Epidermal melanocyte (primary cell): ENCODE data around the gene GALNT9.

Experiments
- DNase-seq: peaks from one replicate; pipeline ENCODE4 v3.0.0; 2011; ENCODE audit warnings: low spot score; ENCODE audit not compliant: insufficient read length

GALNT9 gene

DNA sequence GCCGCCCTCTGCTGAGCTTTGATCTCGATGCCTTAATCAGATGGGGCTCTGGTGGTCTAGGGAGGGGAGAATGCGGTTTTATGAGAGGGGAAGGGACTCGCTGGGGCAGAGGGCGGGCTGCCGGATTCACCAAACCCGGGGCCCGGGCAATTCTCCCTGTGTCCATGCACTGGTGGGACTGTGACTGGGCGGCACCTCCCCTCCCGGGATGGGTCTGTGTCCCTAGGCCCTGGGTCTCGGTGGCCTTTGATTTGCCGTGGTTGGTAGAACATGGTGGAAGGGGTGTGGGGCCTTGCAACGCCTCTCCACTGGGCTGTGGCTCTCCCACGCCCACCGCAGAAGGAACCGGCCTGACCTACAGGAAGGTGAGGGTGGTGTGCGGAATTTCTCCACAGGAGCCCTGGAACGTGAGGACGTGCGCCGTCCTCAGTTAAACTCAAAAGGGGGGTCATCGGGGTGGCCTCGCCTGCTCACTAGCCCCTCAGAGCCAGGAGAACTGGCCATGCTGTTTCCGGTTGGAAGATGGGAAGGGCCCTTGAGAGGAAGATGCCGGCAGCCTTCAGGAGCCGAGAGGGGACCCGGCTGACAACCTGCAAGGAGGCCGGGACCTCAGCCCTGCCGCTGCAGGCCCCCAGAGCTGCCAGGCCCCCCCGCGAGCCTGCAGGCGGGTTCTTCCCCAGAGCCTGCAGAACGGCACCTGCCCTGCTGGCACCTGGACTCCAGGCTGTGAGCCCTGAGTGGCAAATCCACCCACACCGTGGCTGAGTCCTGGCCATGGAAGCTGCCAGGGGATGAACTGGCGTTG is 141.5 kb downstream of the GALNT9 start:
- no peak for DNase-seq

DNA sequence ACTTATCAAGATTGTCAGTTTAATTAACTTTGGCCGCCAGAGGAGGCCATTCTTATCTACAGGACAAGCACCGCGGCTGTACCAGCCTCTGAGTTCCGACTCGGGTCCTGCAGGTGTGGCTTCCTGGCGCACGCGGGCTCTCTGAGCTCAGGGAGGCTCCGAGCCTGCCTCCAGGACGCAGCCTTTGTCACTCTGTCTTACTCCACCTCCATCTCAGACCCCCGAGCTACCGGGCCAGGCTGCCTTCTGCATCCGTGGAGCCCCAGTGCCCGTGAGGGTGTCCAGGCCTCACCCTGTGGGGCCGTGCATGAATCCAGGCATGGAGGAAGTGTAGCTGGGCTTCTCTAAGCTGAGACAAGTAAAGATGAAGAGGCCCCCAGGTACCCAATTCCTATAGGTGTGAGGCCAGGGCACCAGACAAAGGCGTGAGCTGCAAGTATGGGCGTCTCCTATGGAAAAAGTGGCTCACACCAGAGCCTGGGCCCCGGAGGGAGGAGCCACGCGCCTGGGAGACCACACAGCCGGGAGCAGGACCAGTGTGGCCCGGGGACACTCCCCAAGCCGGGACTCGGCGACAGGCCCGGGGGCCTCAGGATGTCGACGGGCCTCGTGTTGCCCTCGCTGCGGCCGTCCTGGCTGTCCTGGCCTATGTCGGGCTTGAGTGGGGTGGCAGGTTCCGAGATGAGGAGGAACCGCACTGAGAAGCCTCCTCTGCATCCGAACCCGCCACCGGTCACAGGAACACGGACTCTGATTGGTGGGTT is 142.3 kb downstream of the GALNT9 start:
- no peak for DNase-seq

DNA sequence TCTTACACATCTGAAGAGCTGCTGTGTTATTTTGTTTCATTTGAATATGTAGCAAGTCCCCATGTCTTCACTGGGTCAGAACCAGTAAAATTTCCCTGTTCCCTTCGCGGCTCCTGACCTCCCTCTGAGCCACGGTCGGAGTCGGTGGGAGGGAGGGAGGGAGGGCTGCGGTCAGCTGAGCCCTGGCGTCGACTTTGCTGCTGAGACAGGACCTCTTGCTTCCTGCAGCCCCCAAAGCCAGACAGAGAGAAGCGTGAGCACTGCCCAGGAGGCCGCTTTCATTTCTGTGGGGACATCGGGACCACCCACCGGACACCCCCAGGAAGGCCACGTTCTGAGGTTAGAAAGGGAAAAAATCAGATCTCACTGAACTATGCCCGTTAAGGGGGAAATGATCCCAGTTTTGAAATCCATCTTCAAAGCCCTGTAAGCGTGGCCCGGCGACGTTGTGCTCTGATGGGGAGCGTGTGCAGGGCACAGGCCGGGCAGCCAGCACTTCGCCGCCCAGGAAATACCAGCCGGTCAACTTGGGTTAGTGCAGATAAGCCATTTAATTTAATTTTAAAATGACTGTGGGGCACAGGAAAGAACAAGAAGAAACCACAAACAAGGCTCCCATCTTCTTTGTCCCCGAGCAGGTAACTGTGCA is 143.1 kb downstream of the GALNT9 start:
- no peak for DNase-seq

DNA sequence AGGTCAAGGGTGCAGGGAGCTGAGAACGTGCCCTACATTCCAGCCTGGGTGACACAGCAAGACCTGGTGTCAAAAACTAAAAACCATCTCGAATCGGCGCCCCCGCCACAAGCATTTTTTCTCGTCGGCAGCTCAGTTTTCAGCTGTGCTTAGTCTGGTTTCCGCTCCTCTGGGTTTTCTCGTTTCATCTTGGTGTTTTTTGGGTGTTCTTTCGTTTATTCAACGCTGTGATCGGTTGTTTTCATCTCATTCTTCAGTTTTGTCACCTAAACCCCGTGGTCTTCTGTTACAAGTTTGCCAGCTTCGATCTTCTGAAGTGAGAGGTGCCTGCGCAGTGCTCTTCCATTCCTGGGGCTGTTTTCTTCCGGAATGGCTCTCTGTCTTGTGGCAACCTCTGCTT is 143.7 kb downstream of the GALNT9 start:
- no peak for DNase-seq

DNA sequence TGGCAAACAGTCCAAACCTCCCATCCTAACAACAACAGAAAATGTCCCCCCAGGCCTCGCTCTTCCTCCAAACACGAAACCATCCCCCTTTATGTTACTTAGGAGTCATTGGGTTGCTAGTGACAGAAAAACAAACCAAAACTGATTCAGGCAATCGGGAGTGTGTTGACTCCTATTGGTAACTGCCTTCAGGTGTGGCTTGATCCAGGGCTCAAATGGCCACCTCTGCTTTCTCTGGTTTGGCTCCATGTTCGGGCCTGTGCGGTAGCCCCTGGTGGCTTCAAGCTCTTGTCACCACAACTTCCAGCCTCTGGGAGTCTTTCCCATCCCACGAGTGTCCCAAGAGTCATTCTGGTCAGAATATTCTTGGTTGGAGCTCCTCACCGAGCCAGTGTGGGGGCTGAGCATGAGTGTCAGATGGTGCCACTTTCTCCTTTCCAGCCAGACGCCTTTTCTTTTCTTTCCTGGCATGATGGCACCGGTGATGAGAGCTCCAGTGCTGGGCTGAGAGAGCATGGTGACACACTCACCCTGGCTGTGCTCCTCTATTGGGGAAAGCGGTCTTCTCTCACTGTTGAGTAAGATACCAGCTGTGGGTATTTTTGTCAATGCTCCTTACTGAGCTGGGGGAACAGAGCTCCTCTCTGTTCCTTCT is 146.6 kb downstream of the GALNT9 start:
- DNase-seq: no peak

DNA sequence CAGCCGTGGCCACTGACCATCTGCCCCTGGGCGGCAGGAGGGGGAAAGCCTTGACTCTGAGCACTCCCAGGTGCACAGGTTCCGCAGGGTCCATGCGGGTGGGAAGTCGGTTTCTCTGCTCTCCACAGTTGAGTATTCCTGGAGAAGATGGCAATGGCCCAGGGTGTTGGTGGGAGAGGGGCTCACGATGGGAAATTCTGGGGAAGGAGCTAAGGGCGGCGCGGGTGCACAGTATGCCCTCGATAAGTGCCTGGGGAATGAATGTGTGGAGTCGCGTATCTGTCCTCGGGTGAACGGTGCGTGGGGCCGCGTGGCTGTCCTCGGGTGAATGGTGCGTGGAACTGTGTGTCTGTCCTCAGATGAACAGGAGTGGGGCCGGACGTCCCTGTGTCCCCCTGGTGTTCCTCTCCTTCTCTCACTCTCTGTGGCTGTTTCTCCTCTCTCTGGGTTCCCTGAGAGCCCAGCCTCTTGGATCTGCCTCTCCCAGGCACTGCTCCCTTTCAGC is 147.1 kb downstream of the GALNT9 start:
- DNase-seq: no peak

DNA sequence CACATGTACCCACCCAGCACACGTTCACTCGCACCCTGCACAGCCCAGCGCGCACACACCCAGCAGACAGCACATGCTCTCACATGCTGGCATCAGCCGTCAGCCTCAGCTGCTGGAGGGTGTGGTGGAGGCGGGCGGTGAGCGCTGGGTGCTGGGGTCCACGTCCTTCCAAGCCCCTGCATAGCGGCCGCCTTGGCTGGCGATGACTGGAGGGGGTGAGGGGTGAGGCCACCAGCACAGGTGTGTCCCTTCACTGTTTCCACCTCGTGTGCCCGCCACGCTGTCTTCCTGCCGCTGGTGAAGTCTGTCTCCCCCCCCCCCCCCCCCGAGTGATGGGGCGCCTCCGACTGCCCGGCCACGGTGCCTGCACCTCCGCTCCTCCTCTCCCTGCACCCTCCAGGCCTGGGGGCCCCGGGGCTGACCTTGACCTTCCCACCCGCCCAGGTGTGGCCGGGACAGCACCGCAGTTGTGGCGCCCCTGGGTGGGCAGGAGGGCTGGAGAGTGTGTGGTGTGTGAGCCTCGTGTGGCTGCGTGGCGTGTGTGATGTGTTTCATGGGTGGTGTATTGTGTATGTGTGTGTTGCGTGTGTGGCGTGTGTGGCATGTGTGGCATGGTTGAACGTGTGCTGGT is 147.7 kb downstream of the GALNT9 start:
- no peak for DNase-seq

DNA sequence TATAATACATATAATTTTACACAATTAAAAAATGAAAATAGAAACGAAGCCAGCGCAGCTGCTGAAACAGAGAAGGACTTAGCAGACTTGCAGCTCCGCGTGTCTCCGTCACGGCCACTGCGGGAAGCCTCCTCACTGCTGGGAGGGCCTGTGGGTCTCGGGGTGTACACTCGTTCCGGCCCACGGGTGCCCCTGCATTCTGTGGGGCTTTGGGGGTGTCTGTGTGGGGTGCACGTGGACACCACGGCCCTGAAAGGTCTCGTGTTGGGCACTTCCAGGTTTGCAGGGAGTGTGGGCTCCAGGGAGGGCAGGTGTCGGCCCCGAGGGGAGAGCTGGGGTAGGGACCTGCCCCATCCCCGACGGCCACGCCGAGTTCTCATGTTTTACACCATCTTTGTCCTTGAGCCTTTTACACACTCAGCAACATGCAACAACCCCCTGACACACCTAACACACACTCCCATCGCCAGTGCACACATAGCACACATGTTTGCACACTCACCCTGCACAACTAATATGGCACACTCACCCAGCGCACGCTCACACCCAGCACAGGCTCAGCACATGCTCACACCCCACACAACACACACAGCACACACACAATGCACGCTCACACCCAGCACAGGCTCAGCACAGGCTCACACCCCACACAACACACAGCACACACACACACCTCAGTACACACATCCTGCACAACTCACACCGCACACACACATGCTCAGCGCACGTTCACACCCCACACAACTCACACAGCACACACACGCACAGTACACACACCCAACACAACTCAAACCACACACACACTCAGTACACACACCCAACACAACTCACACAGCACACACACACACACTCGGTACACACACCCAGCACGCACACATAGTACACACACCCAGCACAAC is 148.5 kb downstream of the GALNT9 start:
- DNase-seq: no peak

DNA sequence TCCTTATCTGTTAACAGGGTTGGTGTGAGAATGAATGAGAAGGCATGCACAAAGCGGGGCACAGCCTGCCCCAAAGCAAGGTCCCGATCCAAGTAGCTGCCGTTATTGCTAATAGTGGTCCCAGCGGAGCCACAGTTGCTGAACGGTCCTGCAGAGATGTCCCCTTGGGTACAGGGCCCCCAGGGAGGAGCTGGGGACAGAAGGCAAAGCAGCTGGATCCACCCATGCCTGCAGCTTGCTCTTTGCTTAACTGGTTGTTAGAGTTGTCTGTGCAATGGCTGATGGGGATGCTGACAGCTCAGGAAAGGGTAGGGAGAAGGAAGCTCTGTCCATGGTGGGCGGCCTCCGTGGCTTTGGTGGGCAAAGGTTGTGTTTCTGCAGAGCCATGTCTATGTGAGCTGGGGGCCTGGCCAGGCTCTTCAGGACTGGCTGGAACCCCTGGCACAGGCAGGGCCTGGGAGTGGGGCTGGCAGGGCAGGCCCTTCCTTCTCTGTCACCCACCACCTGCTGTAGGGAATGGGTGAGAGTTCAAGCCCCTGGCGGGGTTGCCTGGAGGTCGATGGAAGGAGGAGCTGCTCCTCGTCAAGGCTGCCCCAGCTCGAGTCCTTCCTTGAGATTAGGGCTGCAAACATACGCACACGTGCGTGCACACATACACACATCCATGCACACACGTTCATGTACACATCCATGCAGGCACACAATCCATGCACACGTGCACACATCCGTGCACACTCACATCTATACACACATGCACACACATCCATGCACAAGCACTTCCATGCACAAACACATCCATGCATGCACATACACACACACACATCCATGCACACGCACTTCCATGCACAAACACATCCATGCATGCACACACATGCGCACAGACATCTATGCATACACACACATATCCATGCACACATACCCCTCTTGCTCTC is 149.7 kb downstream of the GALNT9 start:
- DNase-seq: no peak

DNA sequence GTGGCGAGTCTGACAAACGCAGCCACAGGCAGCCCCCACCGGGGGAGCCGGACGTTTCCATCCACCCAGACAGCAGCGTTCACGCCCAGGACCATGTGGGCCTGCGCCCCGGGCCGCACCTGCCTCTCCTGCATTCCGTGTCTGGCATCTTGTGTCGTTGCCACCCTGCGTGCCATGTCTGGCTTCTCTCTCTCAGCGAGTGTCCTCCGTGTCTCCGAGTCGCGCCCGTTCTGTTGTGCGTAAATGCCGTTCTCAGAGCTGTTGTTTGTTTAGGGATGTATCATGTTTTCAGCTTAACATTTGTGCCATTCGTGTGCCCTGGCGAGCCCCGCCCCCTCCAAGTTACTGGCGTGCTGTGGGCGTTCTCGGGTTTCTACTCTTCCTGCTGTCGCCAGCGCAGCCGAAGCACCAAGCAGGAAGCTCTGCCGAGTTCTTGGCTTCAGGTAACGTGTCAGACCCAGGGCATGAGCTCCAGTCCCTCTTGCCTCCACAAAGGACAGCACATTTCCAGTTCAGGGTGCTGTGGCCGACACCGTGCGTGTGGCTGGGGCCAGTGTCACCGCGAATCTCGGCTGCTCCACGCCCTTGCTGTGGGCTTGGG is 150.5 kb downstream of the GALNT9 start:
- no peak for DNase-seq

DNA sequence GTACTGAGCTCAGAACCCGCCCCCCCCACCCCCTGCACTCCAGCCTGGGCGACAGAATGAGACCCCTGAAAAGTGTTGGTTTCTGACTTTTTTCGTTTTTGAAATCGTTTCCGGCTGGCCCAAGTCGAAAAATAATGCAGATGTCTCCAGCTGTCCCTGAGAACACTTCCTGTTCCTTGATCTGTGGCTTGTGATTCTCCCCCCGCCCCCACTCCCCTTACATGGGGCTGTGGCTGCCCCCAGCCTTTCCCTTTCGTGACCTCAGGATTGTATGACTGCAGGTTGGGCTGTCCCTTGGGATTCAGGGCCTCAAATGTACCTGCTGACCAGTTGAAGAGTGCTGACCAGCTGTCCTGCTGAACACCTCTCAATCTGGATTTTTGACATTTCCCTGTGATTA is 151.1 kb downstream of the GALNT9 start:
- no peak for DNase-seq

DNA sequence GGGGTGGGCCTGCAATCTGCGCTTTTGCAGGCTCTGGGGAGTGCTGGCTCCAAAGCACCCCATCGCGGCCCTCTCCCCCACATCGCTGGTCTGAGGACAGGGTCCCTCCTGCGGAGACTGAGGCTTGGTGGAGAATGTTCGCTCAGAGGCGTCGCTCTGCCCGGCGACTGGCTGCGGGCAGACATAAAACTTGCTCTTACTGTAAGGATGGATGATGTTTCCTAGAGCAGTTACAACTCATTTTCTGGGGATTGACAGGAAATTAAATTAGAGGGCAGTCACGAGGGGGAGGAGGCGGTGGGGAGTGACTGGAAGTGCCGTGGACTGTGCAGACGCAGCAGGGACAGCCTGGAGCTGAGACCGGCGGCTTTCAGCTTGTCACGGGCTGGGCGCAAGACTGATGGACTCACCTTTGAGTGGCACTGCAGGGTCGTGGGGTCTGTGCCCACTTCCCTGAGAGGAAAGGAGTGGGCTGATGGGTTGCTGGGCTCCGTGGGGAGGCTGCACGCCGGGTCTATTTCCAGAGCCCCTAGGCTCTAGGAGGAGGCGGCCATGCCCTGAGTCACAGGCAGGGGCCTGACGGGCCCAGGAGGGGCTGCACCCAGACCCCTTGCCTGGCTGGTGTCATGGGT is 152.4 kb downstream of the GALNT9 start:
- DNase-seq: no peak

DNA sequence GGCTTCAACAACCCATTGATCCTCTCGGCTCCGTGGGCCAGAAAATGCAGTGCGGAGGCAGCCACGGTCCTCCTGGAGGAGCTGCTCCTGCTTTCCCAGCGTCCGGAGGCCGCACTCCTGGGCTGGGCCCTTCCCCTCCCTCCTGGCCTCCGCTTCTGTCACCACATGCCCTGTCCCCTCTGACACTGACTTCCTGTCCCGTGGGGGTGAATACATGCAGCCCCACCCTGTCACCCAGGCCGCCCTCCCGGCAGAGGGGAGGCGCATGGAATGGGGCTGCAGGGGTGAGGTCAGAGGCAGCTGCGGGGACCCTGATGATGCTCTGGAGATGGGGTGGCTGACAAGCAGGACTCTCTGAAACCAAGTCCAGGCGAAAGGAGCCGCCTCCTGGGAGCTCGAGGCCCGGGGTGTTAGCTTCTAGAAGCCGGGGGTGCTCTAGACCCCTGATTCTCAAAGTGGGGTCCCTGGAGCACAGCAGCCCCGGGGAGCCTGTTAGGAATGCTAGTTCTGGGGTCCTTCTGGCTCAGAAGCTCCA is 152.9 kb downstream of the GALNT9 start:
- no peak for DNase-seq

DNA sequence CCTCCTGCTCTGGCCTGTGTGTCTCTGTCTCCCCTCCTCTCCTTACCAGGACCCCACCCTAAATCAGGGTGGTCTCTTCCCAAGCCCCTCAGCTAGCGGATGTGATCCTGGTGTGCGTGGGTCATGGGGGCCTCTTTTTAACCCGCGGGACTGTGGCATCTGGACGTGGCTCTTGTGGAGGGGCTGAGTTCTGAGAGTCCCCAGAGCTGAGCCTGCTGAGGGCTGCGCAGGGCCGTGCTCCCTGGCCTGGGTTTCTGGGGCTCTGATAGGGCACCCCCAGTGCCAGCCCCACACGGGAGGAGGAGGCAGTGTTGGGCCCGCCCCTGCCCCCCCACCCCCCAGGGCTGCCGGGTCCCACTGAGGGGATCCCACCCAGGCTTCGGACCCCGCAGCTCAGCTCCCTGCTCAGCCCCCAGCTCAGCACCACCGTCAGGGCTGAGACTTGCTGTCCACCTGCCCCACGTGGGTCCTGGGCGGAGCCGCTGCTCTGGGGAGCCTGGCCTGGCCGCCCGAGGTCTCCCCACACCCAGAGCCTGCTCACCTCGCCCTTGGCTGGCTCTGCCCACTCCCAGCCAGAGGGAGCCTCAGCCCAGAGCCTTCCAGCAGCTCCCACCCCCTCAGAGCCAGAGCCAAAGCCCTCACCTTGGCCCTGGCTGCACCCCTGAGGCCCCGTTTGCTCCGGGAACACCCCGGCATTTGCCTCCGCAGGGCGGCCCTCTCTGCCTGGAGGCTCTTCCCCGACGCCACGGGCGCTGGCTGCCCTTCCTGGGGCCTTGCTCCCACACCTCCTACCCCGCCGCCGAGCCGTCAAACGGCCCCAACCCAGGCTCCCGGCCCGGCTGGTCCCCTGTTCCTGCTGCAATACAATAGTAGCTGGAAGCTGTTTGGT is 153.6 kb downstream of the GALNT9 start:
- DNase-seq: no peak

DNA sequence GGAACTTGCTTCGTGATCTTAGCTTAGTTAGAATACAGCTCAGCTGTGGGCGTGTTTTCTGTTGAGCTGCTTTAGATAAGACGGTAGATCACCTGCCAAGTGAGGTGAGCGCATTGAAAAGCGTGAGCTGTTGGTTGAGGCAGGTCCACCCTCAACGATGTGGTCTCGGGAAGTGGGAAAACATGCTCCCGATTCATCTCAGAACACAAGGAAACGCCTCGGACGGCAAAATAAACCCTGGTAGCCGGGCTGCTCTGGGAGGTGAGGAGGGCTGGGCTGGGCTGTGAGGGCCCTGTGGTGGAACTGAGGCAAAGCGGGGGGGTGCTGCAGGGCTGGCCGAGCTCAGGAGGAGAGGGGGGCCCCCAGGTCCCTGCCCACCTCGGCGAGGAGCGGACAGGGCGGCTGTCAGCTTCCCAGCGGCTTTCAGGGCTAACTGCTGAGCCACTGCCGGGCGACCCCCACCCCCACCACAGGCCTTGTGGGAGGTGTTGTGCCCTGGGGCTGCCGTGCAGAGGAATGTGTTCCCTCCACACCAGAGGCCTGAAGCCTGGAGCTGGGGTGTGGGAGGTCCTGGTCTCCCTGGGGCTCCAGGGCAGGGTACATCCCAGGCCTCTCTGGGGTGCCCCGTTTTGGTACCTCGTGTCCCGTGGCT is 154.4 kb downstream of the GALNT9 start:
- no peak for DNase-seq
